GM13977 (cell line): ENCODE data around the gene CAMTA2.

Source experiments
- DNase-seq: peaks from one replicate; pipeline ENCODE4 v3.0.0; 2012; ENCODE audit warnings: low spot score
- CTCF ChIP-seq: IDR thresholded peaks from 2 replicates; pipeline ENCODE4 v1.5.1; 2012; ENCODE audit warnings: mild to moderate bottlenecking, control low read depth; ENCODE audit not compliant: insufficient read depth; ENCODE audit errors: extremely low read depth, missing control alignments
- in situ Hi-C: fragments of 300-500 bp; cut with MboI; formaldehyde crosslinking; loops from one replicate; pipeline ENCODE4 v1.12.0; 2022; ENCODE audit warnings: low sequenced_read_pairs, low pct_unique_long_range_greater_than_20kb, mixed read lengths, inconsistent platforms; ENCODE audit not compliant: unreplicated experiment

The CAMTA2 gene

GRCh38 chr17:4978726-4979125 lies 8.7 kb downstream of the CAMTA2 start:
- in situ Hi-C loops, result no loop called here
- TF ChIP-seq CTCF, result no peak
- DNase-seq, result no peak

- no peak for TF ChIP-seq CTCF
- in situ Hi-C loops, result no loop called here
- no peak for DNase-seq
Measured at GRCh38 chr17:4974115-4974670, 13.3 kb downstream of the CAMTA2 start.

GRCh38 chr17:4973256-4974114 lies 14.0 kb downstream of the CAMTA2 start:
- in situ Hi-C loops, result no loop called here
- DNase-seq, result no peak
- no peak for TF ChIP-seq CTCF

- no peak for DNase-seq
- no peak for TF ChIP-seq CTCF
- in situ Hi-C loops, result no loop called here
Measured at GRCh38 chr17:4972752-4973151, 14.7 kb downstream of the CAMTA2 start.

- TF ChIP-seq CTCF, result no peak
- no peak for DNase-seq
- in situ Hi-C loops, result no loop called here
Measured at GRCh38 chr17:4972322-4972721, 15.2 kb downstream of the CAMTA2 start.

- in situ Hi-C loops, result no loop called here
Measured at GRCh38 chr17:4971826-4972225, 15.6 kb downstream of the CAMTA2 start.

More at GRCh38 chr17:4971826-4972225, 15.6 kb downstream of the CAMTA2 start:
- no peak for DNase-seq
- TF ChIP-seq CTCF, result no peak
